Skeletal muscle tissue (tissue), 4 donors: ENCODE data around the gene CELA3B. TPM values are rescaled to one million over a fixed set of nuclear protein-coding genes. Genes with fewer than 3 reads are reported as not detected.
"Not testable (repeated sequence)": the region's sequence is repeated elsewhere in the genome, so short reads cannot be mapped to it uniquely, and the experiment has no call there.

ENCODE experiments used
- H3K27ac ChIP-seq: one replicate; pipeline ENCODE4 v1.7.0; 2013; ENCODE audit warnings: mild to moderate bottlenecking, low read depth, low read length, inconsistent platforms
- H3K27me3 ChIP-seq, 3 donors: one replicate each; pipeline ENCODE4 v1.7.0; 2013; ENCODE audit warnings: low read length in 3 of 3; ENCODE audit not compliant: control insufficient read depth in 3 of 3, insufficient read depth in 3 of 3
- H3K36me3 ChIP-seq, 3 donors: one replicate each; pipeline ENCODE4 v1.7.0; 2013; ENCODE audit warnings: low read length in 3 of 3; ENCODE audit not compliant: control insufficient read depth in 3 of 3, insufficient read depth in 3 of 3
- H3K4me1 ChIP-seq, 3 donors: one replicate each; pipeline ENCODE4 v1.7.0; 2013; ENCODE audit warnings: low read length in 3 of 3, mild to moderate bottlenecking in 3 of 3; ENCODE audit not compliant: control insufficient read depth in 3 of 3, insufficient read depth in 3 of 3
- H3K4me3 ChIP-seq, 3 donors: one replicate each; pipeline ENCODE4 v1.7.0; 2013; ENCODE audit warnings: low read length in 3 of 3
- H3K9ac ChIP-seq, 3 donors: one replicate each; pipeline ENCODE4 v1.7.0; 2013; ENCODE audit warnings: low read length in 3 of 3, mild to moderate bottlenecking in 3 of 3, moderate library complexity in 2 of 3, low read depth in 1 of 3
- H3K9me3 ChIP-seq, 3 donors: one replicate each; pipeline ENCODE4 v1.7.0; 2013; ENCODE audit warnings: low read length in 3 of 3; ENCODE audit not compliant: control insufficient read depth in 3 of 3
- total RNA-seq: library from RNA; depleted of rRNA; stranded (reverse); fragments of >200 nt; gene quantifications from one replicate; pipeline ENCODE4 v1.2.3, GENCODE V29; 2014
- donor health status: Osteomylitis.

CELA3B gene
- total RNA-seq, 1 donor from 2014 or later, result not detected

DNA sequence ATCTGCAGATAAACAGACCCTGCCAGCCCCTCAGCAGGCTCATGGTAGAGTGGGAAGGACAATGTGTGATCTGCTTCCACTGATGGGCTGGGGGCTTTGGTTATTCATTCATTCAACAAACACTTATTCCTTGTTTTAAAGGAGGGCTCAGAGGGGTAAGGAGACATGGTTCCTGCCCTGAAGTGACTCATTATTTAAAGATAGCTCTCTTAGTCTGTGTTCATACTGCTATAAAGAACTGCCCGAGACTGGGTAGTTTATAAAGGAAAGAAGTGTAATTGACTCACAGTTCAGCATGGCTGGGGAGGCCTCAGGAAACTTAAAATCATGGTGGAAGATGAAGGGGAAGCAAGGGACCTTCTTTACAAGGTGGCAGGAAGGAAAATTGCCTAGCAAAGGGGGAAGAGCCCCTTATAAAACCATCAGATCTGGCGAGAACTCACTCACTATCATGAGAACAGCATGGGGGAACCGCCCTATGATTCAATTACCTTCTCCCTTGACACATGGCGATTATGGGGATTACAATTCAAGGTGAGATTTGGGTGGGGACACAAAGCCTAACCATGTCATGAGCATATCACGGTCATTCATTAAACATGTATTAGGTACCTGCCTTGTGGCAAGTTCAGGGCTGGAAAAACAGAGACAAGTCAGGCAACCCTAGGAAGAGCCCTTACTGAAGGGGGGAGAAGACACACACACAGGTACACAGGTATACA lies 13.0 kb downstream of the CELA3B start:
- not testable (repeated sequence) for H3K9me3 ChIP-seq, H3K4me3 ChIP-seq, H3K27me3 ChIP-seq, H3K27ac ChIP-seq, H3K36me3 ChIP-seq, H3K4me1 ChIP-seq, H3K9ac ChIP-seq

DNA sequence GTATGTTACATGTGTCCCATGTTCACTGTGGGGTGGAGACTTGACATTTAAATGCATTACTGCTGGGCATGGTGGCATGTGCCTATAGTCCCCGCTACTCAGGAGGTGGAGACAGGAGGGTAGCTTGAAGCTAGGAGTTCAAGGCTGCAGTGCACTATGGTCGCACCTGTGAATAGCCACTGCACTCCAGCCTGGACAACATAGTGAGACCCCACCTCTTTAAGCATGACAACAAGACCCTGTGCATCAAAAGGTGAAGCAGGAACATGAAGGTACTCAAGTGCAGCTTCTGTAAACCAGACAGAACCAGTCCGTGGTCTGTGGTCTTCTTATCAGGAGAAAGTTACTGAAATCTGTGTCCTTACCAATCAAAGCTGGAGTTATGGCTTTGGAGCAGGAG lies 15.4 kb downstream of the CELA3B start:
- not testable (repeated sequence) for H3K9ac ChIP-seq, H3K27me3 ChIP-seq, H3K27ac ChIP-seq, H3K9me3 ChIP-seq, H3K36me3 ChIP-seq, H3K4me1 ChIP-seq, H3K4me3 ChIP-seq

GRCh38 chr1:21994716-21995115 lies 17.9 kb downstream of the CELA3B start:
- not testable (repeated sequence) for H3K36me3 ChIP-seq, H3K4me3 ChIP-seq, H3K27me3 ChIP-seq, H3K4me1 ChIP-seq, H3K27ac ChIP-seq, H3K9ac ChIP-seq, H3K9me3 ChIP-seq

GRCh38 chr1:21996663-21996970 lies 19.8 kb downstream of the CELA3B start:
- H3K27me3 ChIP-seq, H3K4me1 ChIP-seq, H3K9ac ChIP-seq, H3K4me3 ChIP-seq, H3K36me3 ChIP-seq, H3K27ac ChIP-seq, H3K9me3 ChIP-seq: not testable (repeated sequence)

DNA sequence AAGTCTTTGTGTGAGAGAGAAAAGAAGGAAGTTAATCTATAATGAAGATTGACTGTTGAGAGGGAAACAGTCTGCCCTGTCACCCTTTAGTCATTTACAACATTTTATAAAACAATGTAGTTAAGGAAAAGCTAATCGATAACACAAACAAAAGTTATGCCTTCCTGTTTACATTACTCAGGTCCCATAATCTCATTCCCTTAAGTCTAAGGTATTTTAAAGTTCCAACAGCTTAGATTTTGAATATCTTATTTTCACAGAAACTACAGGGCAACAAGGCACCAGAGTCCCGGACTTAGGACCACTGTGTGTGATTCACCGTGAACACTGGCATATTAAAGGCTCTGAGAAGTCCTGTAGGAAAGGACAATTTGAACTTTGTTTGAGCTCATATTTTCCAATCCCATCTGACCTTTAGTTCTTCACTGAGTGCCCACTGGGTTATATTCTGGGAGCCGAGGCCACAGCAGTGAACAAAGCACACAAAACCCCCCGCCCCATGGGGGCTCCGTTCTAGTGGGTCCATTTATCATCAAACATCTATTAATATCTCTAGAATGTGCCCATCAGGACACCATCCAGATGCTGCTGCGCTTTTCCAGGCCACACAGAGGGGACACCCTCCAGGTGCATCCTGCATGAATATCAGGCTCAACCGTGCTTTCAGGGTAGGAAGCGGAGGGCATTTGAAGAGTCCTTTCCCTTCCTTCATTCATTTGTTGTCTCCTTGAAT lies 21.2 kb downstream of the CELA3B start:
- not testable (repeated sequence) for H3K27me3 ChIP-seq, H3K4me1 ChIP-seq, H3K27ac ChIP-seq, H3K4me3 ChIP-seq, H3K36me3 ChIP-seq, H3K9ac ChIP-seq, H3K9me3 ChIP-seq

GRCh38 chr1:21998624-21999294 lies 21.9 kb downstream of the CELA3B start:
- H3K4me3 ChIP-seq, H3K4me1 ChIP-seq, H3K36me3 ChIP-seq, H3K27ac ChIP-seq, H3K9ac ChIP-seq, H3K9me3 ChIP-seq, H3K27me3 ChIP-seq: not testable (repeated sequence)

- H3K36me3 ChIP-seq, H3K9ac ChIP-seq, H3K4me1 ChIP-seq, H3K4me3 ChIP-seq, H3K9me3 ChIP-seq, H3K27me3 ChIP-seq, H3K27ac ChIP-seq: not testable (repeated sequence)
These were observed 22.8 kb downstream of the CELA3B start for GRCh38 chr1:21999645-22000044.

- Histone ChIP-seq H3K27ac (no peak within 1 kb of the TSS), H3K36me3 (no peaks in the 10 kb centered on the region), H3K9ac (no peak within 1 kb of the TSS), H3K9me3 (no peaks in the 10 kb centered on the region), H3K4me1 (no peaks in the 10 kb centered on the region), H3K4me3 (no peak within 1 kb of the TSS), H3K27me3 (no peaks in the 10 kb centered on the region)
These were observed 24.6 kb downstream of the CELA3B start, which contains the start of gene CELA3A for GRCh38 chr1:22001409-22001808. Gene CELA3A (plus strand): TSS chr1:22001657. CDS start chr1:22001675, 18 bp downstream.

GRCh38 chr1:22002461-22002860 lies 25.6 kb downstream of the CELA3B start:
- H3K4me1 ChIP-seq, H3K9ac ChIP-seq, H3K27ac ChIP-seq, H3K27me3 ChIP-seq, H3K9me3 ChIP-seq, H3K36me3 ChIP-seq, H3K4me3 ChIP-seq: not testable (repeated sequence)

DNA sequence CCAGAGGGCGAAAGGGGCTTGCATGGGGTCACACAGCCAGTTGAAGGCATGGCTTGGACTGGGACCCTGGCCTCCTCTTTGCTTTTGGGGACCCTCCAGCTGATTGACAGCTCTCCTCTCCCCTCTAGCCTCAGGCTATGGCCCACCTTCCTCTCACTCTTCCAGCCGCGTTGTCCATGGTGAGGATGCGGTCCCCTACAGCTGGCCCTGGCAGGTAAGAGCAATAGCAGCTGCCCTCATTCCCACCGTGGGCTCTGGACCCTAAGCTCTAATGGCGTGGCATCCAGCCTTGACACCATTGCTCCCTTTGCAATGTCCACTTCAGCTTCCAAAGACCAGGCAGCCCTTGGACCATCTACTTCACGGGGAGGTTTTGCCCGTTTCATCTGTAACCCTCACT lies 26.1 kb downstream of the CELA3B start:
- not testable (repeated sequence) for H3K9me3 ChIP-seq, H3K27me3 ChIP-seq, H3K36me3 ChIP-seq, H3K4me3 ChIP-seq, H3K9ac ChIP-seq, H3K4me1 ChIP-seq, H3K27ac ChIP-seq
